Right atrium auricular region (tissue), 2 donors: Measurements from ENCODE around the gene TYW5. TPM values are rescaled to one million over a fixed set of nuclear protein-coding genes. Genes with fewer than 3 reads are reported as not detected.
A peak's percentile ranks its signal among the peaks of the same experiment; 100 is the strongest.
"Not testable (repeated sequence)": the region's sequence is repeated elsewhere in the genome, so short reads cannot be mapped to it uniquely, and the experiment has no call there.

Experiments
- DNase-seq: peaks from one replicate; pipeline ENCODE4 v3.0.0-alpha.2; 2019; ENCODE audit warnings: low spot score
- H3K27ac ChIP-seq, 2 donors: fragments of 200-600 bp; sonication (generic); 1 replicate in 1 of 2; 2 replicates in 1 of 2; pipeline ENCODE4 v1.5.1; 2016 to 2019
- H3K27me3 ChIP-seq, 2 donors: fragments of 200-600 bp; sonication (generic); one replicate each; pipeline versions ENCODE4 v1.5.1 to v1.6.0; 2017 to 2019
- H3K36me3 ChIP-seq: fragments of 200-600 bp; sonication (generic); one replicate; pipeline ENCODE4 v1.5.1; 2016
- H3K4me1 ChIP-seq, 2 donors: fragments of 200-600 bp; sonication (generic); one replicate each; pipeline versions ENCODE4 v1.5.1 to v1.6.0; 2017 to 2019
- H3K4me3 ChIP-seq, 2 donors: fragments of 200-600 bp; sonication (generic); 1 replicate in 1 of 2; 2 replicates in 1 of 2; pipeline ENCODE4 v1.5.1; 2017 to 2019; ENCODE audit warnings: mild to moderate bottlenecking in 1 of 2, moderate library complexity in 1 of 2
- H3K9me3 ChIP-seq, 2 donors: fragments of 200-600 bp; sonication (generic); one replicate each; pipeline ENCODE4 v1.5.1; 2019
- total RNA-seq, 2 donors: library from RNA; depleted of rRNA; stranded (reverse); fragments of >200 nt; gene quantifications; one replicate each; pipeline ENCODE4 v1.1.0, GENCODE V29; 2016
- TF ChIP-seq, protein P1 (sequence below), 2 donors: fragments of 200-600 bp; sonication (generic); IDR thresholded peaks; one replicate each; pipeline ENCODE4 v1.5.1; 2019; ENCODE audit warnings: antibody characterized with exemption in 2 of 2

Gene TYW5
- total RNA-seq, 2 donors from 2014 or later: 1.9 to 3.3 TPM

GRCh38 chr2:199916980-199917379, 38.3 kb downstream of the TYW5 start:
- TF ChIP-seq, protein P1, sequence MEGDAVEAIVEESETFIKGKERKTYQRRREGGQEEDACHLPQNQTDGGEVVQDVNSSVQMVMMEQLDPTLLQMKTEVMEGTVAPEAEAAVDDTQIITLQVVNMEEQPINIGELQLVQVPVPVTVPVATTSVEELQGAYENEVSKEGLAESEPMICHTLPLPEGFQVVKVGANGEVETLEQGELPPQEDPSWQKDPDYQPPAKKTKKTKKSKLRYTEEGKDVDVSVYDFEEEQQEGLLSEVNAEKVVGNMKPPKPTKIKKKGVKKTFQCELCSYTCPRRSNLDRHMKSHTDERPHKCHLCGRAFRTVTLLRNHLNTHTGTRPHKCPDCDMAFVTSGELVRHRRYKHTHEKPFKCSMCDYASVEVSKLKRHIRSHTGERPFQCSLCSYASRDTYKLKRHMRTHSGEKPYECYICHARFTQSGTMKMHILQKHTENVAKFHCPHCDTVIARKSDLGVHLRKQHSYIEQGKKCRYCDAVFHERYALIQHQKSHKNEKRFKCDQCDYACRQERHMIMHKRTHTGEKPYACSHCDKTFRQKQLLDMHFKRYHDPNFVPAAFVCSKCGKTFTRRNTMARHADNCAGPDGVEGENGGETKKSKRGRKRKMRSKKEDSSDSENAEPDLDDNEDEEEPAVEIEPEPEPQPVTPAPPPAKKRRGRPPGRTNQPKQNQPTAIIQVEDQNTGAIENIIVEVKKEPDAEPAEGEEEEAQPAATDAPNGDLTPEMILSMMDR (IDR thresholded peaks at IDR 0.05): no peak
- peaks cover 0 to 18% of the 10 kb centered on the region in 2 donors for H3K4me1 ChIP-seq
- no peak for DNase-seq
- no peaks in the 10 kb centered on the region for H3K9me3 ChIP-seq
- H3K36me3 ChIP-seq: peaks cover 22% of the 10 kb centered on the region
- no peak overlapping the region for H3K27ac ChIP-seq
- H3K4me3 ChIP-seq: no peak overlapping the region
- no peaks in the 10 kb centered on the region for H3K27me3 ChIP-seq

DNA sequence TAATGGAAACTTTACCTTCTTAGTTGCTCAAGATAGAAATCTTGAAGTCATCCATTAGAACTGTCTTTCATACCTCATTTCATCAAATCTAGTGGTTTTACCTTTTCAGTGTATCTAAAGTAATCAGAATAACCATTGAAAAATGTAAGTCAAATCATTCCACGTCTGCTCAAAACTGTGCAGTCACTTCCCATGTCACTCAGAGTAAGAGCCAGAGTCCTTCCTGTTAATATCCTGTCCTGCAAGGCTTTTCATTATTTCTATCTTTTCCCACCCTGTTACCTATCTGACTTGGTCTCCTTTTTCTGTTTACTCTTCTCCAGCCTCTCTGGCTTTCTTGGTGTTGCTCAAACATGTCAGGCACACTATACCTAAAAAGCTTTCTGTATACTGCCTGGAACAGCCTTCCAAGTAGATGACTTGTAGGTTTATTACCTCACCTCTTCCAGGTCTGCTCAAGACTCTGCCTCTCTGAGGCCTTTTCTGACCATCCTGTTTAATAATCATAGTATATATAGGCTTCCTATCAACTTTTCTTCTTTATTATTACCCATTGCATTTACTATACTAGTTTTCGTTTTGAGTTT, 40.8 kb downstream of the TYW5 start:
- Histone ChIP-seq H3K27ac (no peak overlapping the region), H3K4me3 (no peak overlapping the region), H3K27me3 (no peaks in the 10 kb centered on the region), H3K9me3 (no peaks in the 10 kb centered on the region), H3K4me1 (peaks cover 0 to 26% of the 10 kb centered on the region in 2 donors), H3K36me3 (peaks cover 21% of the 10 kb centered on the region)
- no peak for DNase-seq
- TF ChIP-seq, protein P1 (IDR thresholded peaks at IDR 0.05): no peak

- DNase-seq, H3K27me3 ChIP-seq, H3K9me3 ChIP-seq, H3K36me3 ChIP-seq: not testable (repeated sequence)
- Histone ChIP-seq H3K27ac (peak overlapping the region in 1 of 2 donors; percentile 99), H3K4me3 (peak overlapping the region in 1 of 2 donors; percentile 96), H3K4me1 (peaks cover 0 to 26% of the 10 kb centered on the region in 2 donors)
These were observed 42.7 kb downstream of the TYW5 start for GRCh38 chr2:199912553-199913114.

DNA sequence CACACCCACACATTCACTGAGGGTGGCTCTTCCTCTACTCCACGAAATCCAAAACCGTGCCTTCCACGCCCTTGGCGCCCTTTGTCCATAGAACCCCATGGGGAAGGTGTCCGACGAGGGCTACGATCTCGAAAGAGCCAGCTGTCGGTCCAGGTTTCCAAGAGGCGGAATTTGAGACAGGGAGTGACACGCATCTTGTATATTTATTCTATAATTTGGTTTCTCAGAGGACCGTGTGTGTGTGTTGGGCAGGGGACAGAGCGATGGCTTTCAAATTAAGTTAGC, 43.5 kb downstream of the TYW5 start:
- H3K4me1 ChIP-seq: peaks cover 0 to 26% of the 10 kb centered on the region in 2 donors
- no peak for DNase-seq

GRCh38 chr2:199911052-199911876, 44.0 kb downstream of the TYW5 start, which contains the start of gene C2orf69:
C2orf69 (plus strand) TSS chr2:199911293; CDS start chr2:199911439, 146 bp downstream.
- H3K4me1 ChIP-seq: peaks cover 0 to 26% of the 10 kb centered on the region in 2 donors
- no peaks in the 10 kb centered on the region for H3K9me3 ChIP-seq
- TF ChIP-seq, protein P1 (IDR thresholded peaks at IDR 0.05): no peak
- H3K4me3 ChIP-seq: peak within 1 kb of the TSS; percentile 92 to 96
- peak; percentile 97 for DNase-seq
- H3K27ac ChIP-seq: peak within 1 kb of the TSS; percentile 98 to 99
- H3K27me3 ChIP-seq: no peaks in the 10 kb centered on the region
- H3K36me3 ChIP-seq: no peaks in the 10 kb centered on the region

More for the DNA sequence above, 43.5 kb downstream of the TYW5 start:
- Histone ChIP-seq H3K9me3 (no peaks in the 10 kb centered on the region), H3K27me3 (no peaks in the 10 kb centered on the region), H3K36me3 (peaks cover 3% of the 10 kb centered on the region), H3K4me3 (peak overlapping the region; percentile 92 to 96), H3K27ac (peak overlapping the region; percentile 98 to 99)
- TF ChIP-seq, protein P1 (IDR thresholded peaks at IDR 0.05): no peak
